Measurements from ENCODE around the gene CAPN2.
"Not testable (repeated sequence)": the region's sequence is repeated elsewhere in the genome, so short reads cannot be mapped to it uniquely, and the experiment has no call there.

CAPN2 gene

GRCh38 chr1:223794136-223794880 is 82.0 kb downstream of the CAPN2 start:
- intact Hi-C loops (cut with DNase I) = no loop called here
- DNase-seq = no peak

- DNase-seq = peak in 2 of 42 donors; percentile 45 to 52
- intact Hi-C loops (cut with DNase I) = no loop called here
Observed at GRCh38 chr1:223796210-223796609, 83.9 kb downstream of the CAPN2 start.

- DNase-seq = peak in 30 of 42 donors; percentile 10 to 78 (median 39)
- intact Hi-C loops (cut with DNase I) = loop anchor here (10.0 kb wide), 1 partner anchor 47 kb away; no protein-coding TSS in a partner anchor
Observed at GRCh38 chr1:223802032-223802431, 89.7 kb downstream of the CAPN2 start.

GRCh38 chr1:223802602-223803001 is 90.3 kb downstream of the CAPN2 start:
- intact Hi-C loops (cut with DNase I) = loop anchor here (10.0 kb wide), 1 partner anchor 48 kb away; no protein-coding TSS in a partner anchor
- DNase-seq = peak in 22 of 42 donors; percentile 18 to 73 (median 47)

GRCh38 chr1:223803211-223803610 is 90.9 kb downstream of the CAPN2 start:
- intact Hi-C loops (cut with DNase I) = loop anchor here (10.0 kb wide), 1 partner anchor 48 kb away; no protein-coding TSS in a partner anchor
- DNase-seq = peak in 6 of 42 donors; percentile 20 to 48 (median 38)

- not testable (repeated sequence) for DNase-seq
- intact Hi-C loops (cut with DNase I) = loop anchor here (5.0 to 10.0 kb wide), 2 partner anchors 37 to 55 kb away; partner anchors contain the start of gene TP53BP2
Observed at GRCh38 chr1:223809905-223810304, 97.6 kb downstream of the CAPN2 start.

- DNase-seq = no peak
- intact Hi-C loops (cut with DNase I) = loop anchor here (5.0 kb wide), 1 partner anchor 37 kb away; the partner anchor contains the start of gene TP53BP2
Observed at GRCh38 chr1:223810586-223810985, 98.2 kb downstream of the CAPN2 start.

GRCh38 chr1:223811634-223812101 is 99.3 kb downstream of the CAPN2 start:
- DNase-seq = peak in 1 of 42 donors; percentile 54
- intact Hi-C loops (cut with DNase I) = loop anchor here (5.0 kb wide), 1 partner anchor 36 kb away; the partner anchor contains the start of gene TP53BP2

- DNase-seq = no peak
- intact Hi-C loops (cut with DNase I) = loop anchor here (5.0 kb wide), 1 partner anchor 34 kb away; the partner anchor contains the start of gene TP53BP2
Observed at GRCh38 chr1:223813645-223814044, 101.3 kb downstream of the CAPN2 start.

GRCh38 chr1:223815020-223815853 is 102.9 kb downstream of the CAPN2 start:
- no peak for DNase-seq
- intact Hi-C loops (cut with DNase I) = no loop called here

- intact Hi-C loops (cut with DNase I) = no loop called here
- DNase-seq = no peak
Observed at GRCh38 chr1:223815865-223816264, 103.5 kb downstream of the CAPN2 start.

GRCh38 chr1:223817265-223817664 is 104.9 kb downstream of the CAPN2 start:
- intact Hi-C loops (cut with DNase I); DNase-seq: not testable (repeated sequence)

GRCh38 chr1:223819730-223820514 is 107.6 kb downstream of the CAPN2 start:
- DNase-seq = no peak
- intact Hi-C loops (cut with DNase I) = no loop called here

- no peak for DNase-seq
- intact Hi-C loops (cut with DNase I) = no loop called here
Observed at GRCh38 chr1:223820515-223820858, 108.1 kb downstream of the CAPN2 start.

GRCh38 chr1:223820971-223821370 is 108.6 kb downstream of the CAPN2 start:
- no peak for DNase-seq
- intact Hi-C loops (cut with DNase I) = no loop called here

GRCh38 chr1:223824287-223824686 is 111.9 kb downstream of the CAPN2 start:
- intact Hi-C loops (cut with DNase I) = no loop called here

GRCh38 chr1:223824712-223825111 is 112.4 kb downstream of the CAPN2 start:
- no peak for DNase-seq
- intact Hi-C loops (cut with DNase I) = no loop called here

More at GRCh38 chr1:223824287-223824686, 111.9 kb downstream of the CAPN2 start:
- no peak for DNase-seq
